Fibroblast of peridontal ligament (primary cell): ENCODE measurements around the gene PLEKHH3.

ENCODE experiments used
- DNase-seq: peaks from one replicate; pipeline ENCODE4 v3.0.0-alpha.2; 2010; ENCODE audit errors: extremely low read depth

The PLEKHH3 gene, protein sequence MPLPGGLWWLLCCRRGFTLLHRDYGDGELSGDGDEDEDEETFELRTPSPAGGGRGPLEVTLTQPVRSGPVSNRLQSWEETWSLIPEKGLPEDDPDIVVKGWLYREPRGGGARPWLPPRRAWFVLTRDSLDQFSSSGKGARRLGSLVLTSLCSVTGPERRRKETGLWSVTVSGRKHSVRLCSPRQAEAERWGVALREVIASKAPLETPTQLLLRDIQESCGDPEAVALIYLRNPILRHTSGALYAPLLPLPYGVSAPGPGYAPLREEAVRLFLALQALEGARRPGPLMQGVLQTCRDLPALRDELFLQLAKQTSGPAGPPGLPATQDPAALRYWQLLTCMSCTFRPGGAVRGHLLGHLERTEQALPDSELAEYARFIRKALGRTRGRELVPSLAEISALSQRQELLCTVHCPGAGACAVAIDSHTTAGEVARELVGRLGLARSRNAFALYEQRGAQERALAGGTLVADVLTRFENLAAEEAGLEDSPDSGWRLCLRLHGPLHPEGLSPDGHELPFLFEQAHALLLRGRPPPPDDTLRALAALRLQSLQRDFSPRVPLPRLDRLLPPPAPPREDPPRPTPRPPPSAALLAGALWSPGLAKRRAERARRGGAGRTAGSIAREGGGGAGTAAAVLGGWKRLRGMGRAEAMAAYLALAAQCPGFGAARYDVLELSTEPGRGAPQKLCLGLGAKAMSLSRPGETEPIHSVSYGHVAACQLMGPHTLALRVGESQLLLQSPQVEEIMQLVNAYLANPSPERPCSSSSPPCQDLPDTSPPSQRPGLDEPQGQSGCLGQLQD

DNA sequence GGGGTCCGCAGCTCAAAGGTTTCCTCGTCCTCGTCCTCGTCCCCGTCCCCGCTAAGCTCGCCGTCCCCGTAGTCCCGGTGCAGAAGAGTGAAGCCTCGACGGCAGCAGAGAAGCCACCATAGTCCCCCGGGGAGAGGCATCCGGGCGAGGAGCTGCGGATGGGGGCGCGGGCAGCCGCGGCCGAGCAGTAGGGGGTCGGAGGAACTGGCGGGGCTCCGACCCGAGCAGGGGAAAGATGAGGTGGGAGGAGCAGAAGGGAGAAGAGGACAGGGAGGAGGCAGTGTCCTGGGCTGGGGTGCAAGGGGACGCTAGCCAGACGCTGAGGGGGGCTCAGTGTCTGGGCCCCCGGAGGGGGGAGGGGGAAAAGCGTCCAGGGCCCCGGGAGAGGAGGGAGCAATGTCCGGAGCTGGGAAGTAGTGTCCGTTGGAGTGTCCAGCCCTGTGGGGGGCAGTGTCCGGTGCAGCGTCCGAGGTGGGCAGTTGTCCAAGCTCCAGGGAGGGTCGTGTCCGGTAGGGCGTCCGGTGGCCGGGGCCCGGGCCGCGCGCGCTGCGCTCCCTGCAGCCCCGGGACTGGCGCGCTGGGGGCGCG, at the start of gene PLEKHH3:
Gene PLEKHH3 (minus strand): TSS at position 571 of the 588 bp plus-strand sequence. CDS start 431 bp downstream, at position 140.
- no peak for DNase-seq

DNA sequence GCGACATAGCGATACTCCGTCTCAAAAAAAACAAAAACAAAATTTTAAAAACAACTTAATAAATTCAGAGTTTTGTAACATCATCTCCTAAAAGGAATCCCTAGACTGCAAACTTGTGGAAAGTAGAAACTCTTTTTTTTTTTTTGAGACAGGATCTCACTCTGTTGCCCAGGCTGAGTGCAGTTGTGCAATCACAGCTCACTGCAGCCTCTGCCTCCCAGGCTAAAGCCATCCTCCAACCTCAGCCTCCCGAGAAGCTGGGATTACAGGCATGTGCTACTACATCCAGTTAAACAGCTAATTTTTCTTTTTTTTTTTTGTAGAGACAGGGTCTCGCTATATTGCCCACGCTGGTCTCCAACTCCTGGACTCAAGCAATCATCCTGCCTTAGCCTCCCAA, 48.3 kb upstream of the PLEKHH3 start:
- no peak for DNase-seq

DNA sequence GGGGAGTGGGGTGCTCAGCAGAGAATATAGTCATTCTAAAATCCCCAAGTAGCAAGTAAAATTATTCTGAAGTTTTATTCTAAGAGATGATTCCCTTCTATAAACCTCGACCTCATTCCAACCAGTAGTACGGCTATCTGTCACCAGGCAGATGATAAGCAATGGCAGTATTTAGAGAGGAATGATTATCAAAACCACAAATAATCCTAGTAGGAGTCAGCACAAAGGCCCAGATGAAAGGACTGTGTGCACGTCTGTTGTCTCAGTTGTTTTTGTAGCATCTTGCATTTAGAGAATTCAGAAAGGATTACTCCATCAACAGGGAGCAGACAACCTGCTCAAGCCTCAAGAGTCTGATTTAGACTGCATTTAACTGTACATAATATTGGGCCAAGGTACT, 46.8 kb upstream of the PLEKHH3 start:
- DNase-seq = no peak

DNA sequence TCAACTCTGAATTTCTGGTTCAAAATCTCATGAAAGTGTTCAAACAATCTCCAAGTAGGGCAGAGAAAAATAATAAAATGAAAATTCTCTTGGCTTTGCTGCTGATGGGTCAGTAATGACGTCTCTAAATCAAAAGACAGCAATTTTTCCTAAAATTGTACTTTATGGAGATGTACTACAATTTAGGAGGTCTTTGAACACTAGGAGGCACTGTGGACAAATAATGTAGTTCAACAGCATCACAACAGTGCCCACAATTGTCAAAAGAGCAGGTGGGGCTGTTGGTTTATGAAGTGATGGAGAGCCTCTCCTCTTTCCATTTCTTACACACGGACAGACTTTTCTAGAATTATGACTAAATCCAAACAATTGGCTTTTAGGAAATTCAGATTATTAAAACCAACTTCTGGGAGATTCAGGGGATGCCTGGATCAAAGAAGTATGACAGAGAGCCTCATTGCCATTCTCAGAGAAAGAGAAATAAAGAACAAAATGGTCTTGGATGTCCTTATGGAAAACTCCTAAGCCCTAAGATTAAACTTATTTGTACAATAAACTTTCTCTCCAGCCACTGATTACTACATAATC, 44.3 kb upstream of the PLEKHH3 start:
- peak; percentile 81 for DNase-seq

DNA sequence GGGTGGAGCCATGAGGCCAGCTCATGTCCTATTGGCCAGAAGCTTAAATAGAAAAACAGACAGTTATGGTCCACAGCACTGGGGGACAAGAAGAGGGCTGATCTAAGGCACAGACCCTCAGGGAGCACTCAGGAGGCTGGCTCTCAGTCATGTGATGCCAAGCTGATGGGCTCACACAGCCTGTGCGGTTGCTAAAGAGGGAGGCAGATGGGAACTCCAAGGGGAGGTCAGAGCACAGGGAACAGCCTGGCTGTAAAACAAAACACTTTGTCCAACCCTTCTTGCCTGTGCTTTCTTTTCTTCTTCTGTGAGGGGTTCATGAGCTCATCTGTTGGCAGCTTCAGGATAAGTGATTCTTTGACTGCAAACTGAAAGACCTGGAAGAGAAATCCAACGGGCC, 32.8 kb upstream of the PLEKHH3 start:
- no peak for DNase-seq

DNA sequence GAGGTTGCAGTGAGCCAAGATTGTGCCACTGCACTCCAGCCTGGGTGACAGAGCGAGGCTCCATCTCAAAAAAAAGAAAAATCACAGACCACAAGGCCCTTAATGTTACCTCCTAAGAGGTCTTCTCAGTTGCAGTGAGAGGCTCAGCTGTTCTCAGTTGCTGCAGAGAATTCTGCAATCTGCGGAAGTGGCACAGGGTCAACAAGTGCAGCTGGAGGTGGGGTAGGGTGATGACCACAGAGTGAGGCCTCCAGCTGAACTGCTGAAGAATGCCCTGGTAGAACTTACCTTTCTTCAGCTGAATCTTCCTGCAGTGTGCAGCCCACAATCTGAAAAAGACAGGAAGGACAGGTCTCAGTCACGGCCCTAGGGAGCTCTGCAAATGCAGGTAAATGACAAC, 31.8 kb upstream of the PLEKHH3 start:
- DNase-seq = no peak

DNA sequence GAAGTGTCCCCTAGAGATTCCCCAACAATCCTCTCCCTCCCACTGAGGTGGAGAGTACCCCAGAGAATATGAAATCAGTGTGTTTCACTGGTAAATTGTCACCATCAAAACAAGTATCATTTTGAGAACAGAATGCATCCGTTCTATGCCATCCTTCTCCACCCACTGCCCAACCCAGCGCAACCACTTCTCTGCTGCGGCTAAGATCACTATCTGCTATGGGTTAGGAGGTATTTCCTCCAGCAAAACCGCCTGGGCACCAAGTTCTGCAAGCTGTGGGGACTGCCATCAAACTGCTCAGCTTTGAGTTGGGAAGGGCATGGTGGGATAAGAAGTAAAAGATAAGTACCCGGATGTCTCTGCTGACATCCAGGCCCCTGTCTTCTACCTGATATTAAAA, 29.9 kb upstream of the PLEKHH3 start:
- no peak for DNase-seq

DNA sequence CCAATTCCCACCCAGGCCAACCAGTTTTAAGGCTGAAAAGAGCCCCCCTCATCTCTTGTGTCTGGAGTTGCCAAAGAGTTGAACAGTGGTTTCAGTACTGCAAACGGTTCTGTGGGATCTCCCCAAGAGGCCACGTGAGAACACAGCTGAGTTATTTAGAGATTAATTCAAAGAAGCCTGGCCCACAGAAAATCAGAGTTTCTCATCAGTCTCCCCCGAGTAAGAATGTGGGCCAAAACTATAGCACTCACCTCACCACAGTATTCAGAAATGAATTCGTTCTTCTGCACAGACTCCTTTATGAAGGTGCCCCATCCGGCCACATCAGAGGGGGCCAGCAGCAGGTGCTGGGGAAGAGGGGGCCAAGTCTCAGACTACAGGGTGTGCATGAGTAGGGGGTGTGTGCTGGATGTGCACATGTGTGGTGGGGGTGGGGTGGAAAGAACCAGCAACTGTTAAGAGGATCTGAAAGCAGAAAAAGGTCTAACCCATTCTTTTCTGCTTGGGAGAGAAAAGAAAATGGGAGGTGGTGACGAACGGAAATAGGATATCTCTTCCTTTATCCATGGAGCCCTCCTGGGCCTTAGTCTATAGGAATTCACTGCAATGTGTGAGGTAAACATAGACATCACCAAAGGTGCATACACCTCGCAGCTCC, 28.2 kb upstream of the PLEKHH3 start:
- DNase-seq = no peak

DNA sequence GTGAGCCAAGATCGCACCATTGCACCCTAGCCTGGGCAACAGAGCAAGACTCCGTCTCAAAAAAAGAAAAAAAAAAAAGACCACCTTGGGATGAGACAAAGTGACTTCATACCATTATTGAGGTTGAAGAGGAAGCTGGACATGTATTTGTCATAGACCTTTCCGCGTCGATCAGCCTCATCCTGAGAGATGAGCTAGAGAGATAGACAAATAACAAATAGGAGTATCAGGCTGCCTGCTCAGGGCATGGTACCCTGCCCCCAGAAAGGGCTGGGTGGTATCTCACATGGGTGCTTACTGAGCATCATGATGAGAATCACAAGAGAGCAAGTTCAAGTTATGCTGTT, 27.7 kb upstream of the PLEKHH3 start:
- DNase-seq = no peak

DNA sequence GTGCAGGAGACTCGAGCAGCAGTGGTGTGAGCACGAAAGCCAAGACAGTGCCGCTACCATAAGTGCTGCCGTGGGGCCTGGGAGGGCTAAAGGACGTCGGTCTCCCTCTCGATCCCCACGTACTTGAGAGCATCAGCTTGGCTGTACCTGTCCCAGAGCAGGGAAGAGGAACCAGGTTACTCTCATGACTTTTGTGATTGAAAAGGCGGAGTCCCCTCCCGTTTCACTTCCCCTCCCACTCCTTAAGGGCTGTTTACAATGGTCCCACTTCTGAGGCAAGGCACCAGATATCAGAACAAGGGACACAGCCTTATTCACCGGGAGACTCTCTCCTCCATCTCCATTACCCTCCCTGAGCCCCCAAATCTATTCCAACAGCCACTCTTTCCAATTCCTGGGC, 25.7 kb upstream of the PLEKHH3 start:
- DNase-seq = no peak

DNA sequence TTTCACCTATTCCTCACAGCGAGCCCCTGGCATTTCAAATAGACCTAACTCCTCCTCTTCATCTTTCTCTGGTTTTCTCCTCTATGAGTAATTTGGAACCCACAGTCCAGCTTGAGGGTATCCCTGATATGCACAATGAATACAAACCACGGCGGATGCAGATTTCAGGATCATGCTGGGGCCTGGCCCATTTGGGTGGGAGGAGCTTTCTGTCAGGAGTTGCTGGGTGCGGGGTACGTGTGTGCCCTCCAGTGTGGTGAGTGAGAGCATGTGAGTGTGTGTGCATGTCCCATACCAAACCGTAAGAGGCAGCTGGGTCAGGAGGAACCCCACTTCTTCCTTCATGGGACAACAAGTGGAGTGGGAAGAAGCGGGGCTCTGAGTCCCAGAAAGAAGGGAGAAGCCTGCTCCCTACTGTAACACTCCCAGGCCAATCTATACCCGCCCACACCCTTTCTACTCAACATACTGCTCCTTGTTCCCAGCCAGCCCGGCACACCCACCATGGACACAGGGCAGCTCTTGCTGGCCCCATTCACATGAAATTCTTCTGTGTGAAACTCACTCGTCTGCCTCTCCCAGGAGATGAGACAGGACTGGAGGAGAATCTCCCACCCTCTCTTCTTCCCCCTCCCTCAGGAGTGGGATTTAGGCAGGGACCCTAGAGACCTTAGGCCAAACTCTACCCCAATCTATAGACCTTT, 23.9 kb upstream of the PLEKHH3 start:
- DNase-seq = no peak

DNA sequence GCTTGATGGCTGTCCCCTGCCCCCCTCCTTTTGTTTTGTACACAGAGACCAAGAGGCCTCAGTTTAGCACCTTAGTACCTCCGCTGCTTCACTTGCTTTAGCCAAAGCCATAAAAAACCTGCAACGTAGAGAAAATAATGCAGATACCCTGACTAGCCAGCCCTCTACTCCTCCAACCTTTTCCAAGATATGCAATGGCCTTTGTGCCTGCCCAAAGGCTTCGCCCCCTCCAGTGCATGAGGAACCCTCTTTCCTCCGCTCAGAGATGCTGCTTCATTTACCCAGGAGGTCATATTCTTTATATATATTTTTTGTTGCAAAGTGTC, 22.6 kb upstream of the PLEKHH3 start:
- no peak for DNase-seq

DNA sequence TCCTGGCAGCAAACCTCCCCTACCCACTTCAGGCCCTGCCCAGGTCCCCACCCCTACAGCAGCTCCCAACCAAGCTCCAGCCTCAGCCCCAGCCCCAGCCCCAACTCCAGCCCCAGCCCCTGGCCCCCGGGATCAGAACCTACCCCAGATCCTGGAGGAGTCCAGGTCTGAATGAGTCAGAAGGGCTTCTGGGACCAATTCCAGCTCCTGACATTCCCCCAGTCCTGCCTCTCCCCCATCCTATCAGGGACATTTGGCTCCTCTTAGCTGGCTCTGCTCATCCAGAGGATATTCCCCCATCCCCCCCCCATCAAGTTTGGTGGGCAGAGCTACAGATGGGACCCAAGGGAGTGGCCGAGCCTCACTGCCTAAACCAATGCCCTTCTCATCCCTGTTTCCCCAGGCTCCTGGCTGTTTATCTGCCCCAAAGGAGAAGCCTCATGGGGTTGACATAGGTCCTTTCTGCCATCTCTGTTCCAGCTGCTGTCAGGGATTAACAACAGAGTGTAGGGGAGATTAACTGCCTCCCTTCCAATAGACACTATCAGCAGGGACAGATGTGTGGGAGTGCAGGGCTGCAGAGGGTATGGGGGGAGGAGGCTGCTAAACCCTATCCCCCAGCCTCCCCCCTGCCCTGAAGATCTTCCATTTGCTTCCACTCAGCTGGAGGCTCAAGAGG, 22.1 kb upstream of the PLEKHH3 start:
- peak; percentile 85 for DNase-seq

DNA sequence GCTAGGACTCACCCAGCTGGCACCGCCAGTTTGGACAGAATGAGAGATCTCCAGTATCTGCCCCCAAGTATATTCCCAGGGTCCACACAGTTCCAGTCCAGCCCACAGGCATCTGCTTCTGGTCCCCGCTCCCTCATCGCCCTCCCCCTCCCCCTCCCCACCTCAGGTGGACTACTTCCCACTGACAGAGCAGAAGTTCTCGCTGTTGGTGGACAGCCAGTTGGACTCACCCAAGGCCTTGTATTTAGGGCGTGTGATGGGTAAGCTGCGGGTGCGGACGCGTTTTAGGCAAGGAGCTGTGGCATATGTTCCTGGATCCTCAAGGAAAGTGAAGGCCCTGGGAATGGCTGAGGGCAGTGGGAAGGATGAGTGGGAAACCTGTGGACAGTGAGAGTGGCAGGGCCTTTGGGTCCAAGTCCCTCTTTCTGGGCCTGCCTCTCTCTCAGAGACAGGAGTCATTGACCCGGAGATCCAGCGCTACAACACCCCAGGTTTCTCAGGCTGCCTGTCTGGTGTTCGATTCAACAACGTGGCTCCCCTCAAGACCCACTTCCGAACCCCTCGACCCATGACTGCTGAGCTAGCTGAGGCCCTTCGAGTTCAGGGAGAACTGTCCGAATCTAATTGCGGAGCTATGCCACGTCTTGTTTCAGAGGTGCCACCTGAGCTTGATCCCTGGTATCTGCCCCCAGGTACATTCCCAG, 20.5 kb upstream of the PLEKHH3 start:
- no peak for DNase-seq

DNA sequence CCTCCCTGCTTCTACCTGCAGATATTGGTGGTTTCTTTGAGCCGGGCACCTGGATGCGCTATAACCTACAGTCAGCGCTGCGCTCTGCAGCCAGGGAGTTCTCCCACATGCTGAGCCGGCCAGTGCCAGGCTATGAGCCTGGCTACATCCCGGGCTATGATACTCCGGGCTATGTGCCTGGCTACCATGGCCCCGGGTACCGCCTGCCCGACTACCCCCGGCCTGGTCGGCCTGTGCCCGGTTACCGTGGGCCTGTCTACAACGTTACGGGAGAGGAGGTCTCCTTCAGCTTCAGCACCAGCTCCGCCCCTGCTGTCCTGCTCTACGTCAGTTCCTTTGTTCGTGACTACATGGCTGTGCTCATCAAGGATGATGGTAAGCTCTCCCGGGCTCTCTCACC, 18.7 kb upstream of the PLEKHH3 start:
- DNase-seq = no peak

DNA sequence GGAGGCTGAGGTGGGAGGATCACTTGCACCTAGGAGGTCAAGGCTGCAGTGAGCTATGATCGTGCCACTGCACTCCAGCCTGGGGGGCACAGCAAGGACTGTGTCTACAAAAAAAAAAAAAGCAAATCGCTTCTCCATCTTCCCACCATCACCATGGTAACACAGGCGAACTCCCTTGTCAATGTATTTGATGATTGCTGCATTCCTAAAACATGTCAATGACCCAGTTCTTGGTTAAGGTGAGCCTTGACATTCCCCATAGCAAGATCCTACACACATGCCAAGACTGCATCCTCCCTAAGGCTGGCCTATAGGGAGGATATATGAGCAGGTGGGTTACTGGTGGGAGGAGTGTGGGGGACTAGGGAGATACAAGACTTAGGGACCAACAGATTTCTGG, 17.7 kb upstream of the PLEKHH3 start:
- DNase-seq = no peak

DNA sequence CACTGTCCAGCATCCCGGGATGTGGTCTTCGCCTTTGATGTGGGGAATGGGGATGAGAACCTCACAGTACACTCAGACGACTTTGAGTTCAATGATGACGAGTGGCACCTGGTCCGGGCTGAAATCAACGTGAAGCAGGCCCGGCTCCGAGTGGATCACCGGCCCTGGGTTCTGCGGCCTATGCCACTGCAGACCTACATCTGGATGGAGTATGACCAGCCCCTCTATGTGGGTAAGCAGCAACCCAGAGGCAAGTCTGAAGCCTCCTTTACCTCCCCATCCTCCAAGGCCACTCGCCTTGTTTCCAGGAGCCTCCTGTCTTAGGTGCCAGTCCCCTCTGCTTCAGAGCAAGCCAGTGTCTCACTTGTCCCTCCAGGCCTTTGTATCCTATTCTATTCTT, 15.7 kb upstream of the PLEKHH3 start:
- no peak for DNase-seq

DNA sequence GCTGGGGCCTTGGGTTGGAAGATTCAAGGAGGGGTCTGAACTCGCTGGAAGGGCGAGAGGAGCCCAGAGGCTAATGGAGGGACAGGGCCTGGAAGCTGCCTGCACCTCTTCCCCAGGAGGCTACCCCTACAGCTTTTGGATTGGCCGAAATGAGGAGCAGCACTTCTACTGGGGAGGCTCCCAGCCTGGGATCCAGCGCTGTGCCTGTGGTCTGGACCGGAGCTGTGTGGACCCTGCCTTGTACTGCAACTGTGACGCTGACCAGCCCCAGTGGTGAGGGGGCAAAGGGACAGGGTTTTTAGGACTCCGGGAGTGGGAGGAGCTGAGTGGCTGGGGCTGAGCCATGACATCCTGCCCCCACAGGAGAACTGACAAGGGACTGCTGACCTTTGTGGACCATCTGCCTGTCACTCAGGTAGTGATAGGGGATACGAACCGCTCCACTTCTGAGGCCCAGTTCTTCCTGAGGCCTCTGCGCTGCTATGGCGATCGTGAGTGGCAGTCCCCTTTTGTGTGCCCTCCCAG, 14.3 kb upstream of the PLEKHH3 start:
- no peak for DNase-seq

DNA sequence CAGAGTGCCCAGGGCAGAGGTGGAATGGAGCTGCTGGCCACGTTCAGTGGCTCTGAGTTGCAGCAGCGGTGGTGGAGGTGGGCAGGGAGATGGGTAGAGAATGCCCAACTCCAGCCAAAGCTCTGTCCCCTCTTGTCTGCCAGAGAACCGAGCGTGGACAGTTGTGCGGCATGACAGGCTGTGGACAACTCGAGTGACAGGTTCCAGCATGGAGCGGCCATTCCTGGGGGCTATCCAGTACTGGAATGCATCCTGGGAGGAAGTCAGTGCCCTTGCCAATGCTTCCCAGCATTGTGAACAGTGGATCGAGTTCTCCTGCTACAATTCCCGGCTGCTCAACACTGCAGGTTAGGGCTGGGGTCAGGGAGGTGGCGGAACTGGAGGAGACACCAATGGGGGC, 13.8 kb upstream of the PLEKHH3 start:
- DNase-seq = no peak

DNA sequence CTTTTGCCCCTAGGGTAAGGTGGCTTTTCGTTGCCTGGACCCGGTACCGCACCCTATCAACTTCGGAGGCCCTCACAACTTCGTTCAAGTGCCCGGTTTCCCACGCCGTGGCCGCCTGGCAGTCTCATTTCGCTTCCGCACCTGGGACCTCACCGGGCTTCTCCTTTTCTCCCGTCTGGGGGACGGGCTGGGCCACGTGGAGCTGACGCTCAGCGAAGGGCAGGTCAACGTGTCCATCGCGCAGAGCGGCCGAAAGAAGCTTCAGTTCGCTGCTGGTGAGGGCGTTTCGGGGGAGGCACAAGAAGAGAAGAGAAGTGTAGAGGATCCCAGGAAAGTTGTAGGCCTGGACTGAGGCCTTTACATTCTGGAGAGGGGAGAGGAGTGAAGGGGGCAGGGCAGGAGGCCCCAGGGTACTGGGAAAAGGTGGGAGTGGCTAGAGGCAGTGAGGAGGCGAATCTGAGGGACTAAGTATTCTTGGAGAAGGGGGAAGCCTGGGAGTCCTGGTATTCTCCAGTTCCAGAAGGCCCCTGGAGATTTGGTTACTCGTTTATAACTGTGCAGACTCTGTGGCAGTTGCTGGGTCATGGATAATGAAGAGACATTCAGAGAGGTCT, 11.0 kb upstream of the PLEKHH3 start:
- DNase-seq = no peak
